Endothelial cell of umbilical vein (primary cell): ENCODE measurements around the gene RAMACL. TPM values are rescaled to one million over a fixed set of nuclear protein-coding genes. Genes with fewer than 3 reads are reported as not detected.

ENCODE experiments used
- BruUV-seq: library from RNA; stranded (reverse); fragments of 400-500 nt; replicated peaks from 2 replicates; lab custom pipeline; 2021; lab: Mats Ljungman, UMichigan
- CTCF ChIA-PET: fragments of 300-600, 350-600 bp; sonication (Branson Sonifier 250); formaldehyde crosslinking; loops from one replicate; lab custom pipeline; 2021; ENCODE audit warnings: antibody characterized with exemption, inconsistent platforms; lab: Charles Lee
- POLR2A ChIA-PET: fragments of 300-600, 350-600 bp; sonication (Branson Sonifier 250); formaldehyde crosslinking; loops from one replicate; lab custom pipeline; 2021; ENCODE audit warnings: antibody characterized with exemption, inconsistent platforms; lab: Charles Lee
- DNase-seq: peaks from one replicate; pipeline ENCODE4 v3.0.0-alpha.2; 2011; ENCODE audit warnings: low read depth, low spot score
- FAIRE-seq: peaks from 2 replicates; lab custom pipeline; 2011; peaks lifted over from hg19 to GRCh38; lab: Jason Lieb, UNC
- H2AFZ ChIP-seq: 2 replicates; pipeline ENCODE4 v1.6.0; 2012; ENCODE audit warnings: low read depth, low read length, control low read depth, inconsistent platforms
- H3K27ac ChIP-seq: 2 replicates; pipeline ENCODE4 v1.5.1; 2011; ENCODE audit warnings: low read depth, mild to moderate bottlenecking, control low read depth, low read length, moderate library complexity; ENCODE audit not compliant: insufficient read depth
- H3K27me3 ChIP-seq, 2 experiments: 2 replicates each; pipeline versions ENCODE4 v1.6.0 to v1.6.1; 2011; ENCODE audit warnings: low read length in 2 of 2, mixed read lengths in 1 of 2; ENCODE audit not compliant: control insufficient read depth in 2 of 2, insufficient read depth in 2 of 2
- H3K36me3 ChIP-seq, 2 experiments: 2 replicates in 1 of 2; 3 replicates in 1 of 2; pipeline ENCODE4 v1.5.1; 2011; ENCODE audit warnings: low read length in 2 of 2, mild to moderate bottlenecking in 1 of 2, moderate library complexity in 1 of 2; ENCODE audit not compliant: control insufficient read depth in 2 of 2, insufficient read depth in 2 of 2; ENCODE audit errors: extremely low read depth in 1 of 2
- H3K4me1 ChIP-seq: 3 replicates; pipeline ENCODE4 v1.5.1; 2011; ENCODE audit warnings: mild to moderate bottlenecking, low read length; ENCODE audit not compliant: control insufficient read depth, insufficient read depth; ENCODE audit errors: extremely low read depth
- H3K4me2 ChIP-seq: 2 replicates; pipeline ENCODE4 v1.6.1; 2011; ENCODE audit warnings: low read length, control low read depth, mixed read lengths; ENCODE audit not compliant: insufficient read depth
- H3K4me3 ChIP-seq, 3 experiments: fragments of 200-600 bp in 1 of 3; sonication (generic), shearing (Covaris generic) in 1 of 3; replicated peaks in 1 of 3; 2 replicates each; pipeline ENCODE4 v1.5.1; 2011 to 2016; ENCODE audit warnings: control low read depth in 3 of 3, low read length in 3 of 3, mild to moderate bottlenecking in 2 of 3, inconsistent platforms in 1 of 3, low read depth in 1 of 3, moderate library complexity in 1 of 3; ENCODE audit not compliant: insufficient read depth in 1 of 3
- H3K79me2 ChIP-seq: 2 replicates; pipeline ENCODE4 v1.6.0; 2012; ENCODE audit warnings: low read length, inconsistent platforms; ENCODE audit not compliant: control insufficient read depth, insufficient read depth
- H3K9ac ChIP-seq: replicated peaks from 2 replicates; pipeline ENCODE3; 2011; ENCODE audit warnings: low read length, control low read depth; ENCODE audit not compliant: insufficient read depth; ENCODE audit errors: extremely low read depth
- H3K9me1 ChIP-seq: replicated peaks from 3 replicates; pipeline ENCODE4 v1.6.0; 2011; ENCODE audit warnings: mild to moderate bottlenecking, low read length; ENCODE audit not compliant: control insufficient read depth, insufficient read depth; ENCODE audit errors: extremely low read depth
- H3K9me3 ChIP-seq: replicated peaks from 2 replicates; pipeline ENCODE4 v1.5.1; 2012; ENCODE audit warnings: low read length, inconsistent platforms; ENCODE audit not compliant: control insufficient read depth, insufficient read depth
- H4K20me1 ChIP-seq: replicated peaks from 2 replicates; pipeline ENCODE3; 2011; ENCODE audit warnings: mild to moderate bottlenecking, low read length; ENCODE audit not compliant: control insufficient read depth, insufficient read depth; ENCODE audit errors: extremely low read depth
- CTCF ChIP-seq, 2 donors: IDR thresholded peaks; 1 replicate in 1 of 2; 2 replicates in 1 of 2; pipeline ENCODE4 v1.5.1; 2011; ENCODE audit warnings: low read length in 2 of 2, mild to moderate bottlenecking in 2 of 2, moderate library complexity in 2 of 2, control low read depth in 1 of 2, inconsistent platforms in 1 of 2, low read depth in 1 of 2; ENCODE audit not compliant: insufficient read depth in 1 of 2; ENCODE audit errors: extremely low read depth in 1 of 2
- GATA2 ChIP-seq: IDR thresholded peaks from 2 replicates; pipeline ENCODE4 v1.7.0; 2011; ENCODE audit warnings: low read depth, mild to moderate bottlenecking, moderate library complexity, mixed read lengths, low read length; ENCODE audit not compliant: insufficient read length, insufficient read depth
- MAX ChIP-seq: IDR thresholded peaks from 2 replicates; pipeline ENCODE4 v1.6.1; 2011; ENCODE audit not compliant: insufficient read depth, insufficient read length
- POLR2AphosphoS5 ChIP-seq: IDR thresholded peaks from 2 replicates; pipeline ENCODE4 v1.6.1; 2012; ENCODE audit warnings: low read depth, mild to moderate bottlenecking, control low read depth, low read length, moderate library complexity; ENCODE audit not compliant: insufficient read depth
- dilution Hi-C: fragments of 300-500 bp; cut with MboI; formaldehyde crosslinking; loops from one replicate; pipeline ENCODE4 v1.15.0; 2019; ENCODE audit warnings: low sequenced_read_pairs; ENCODE audit not compliant: extremely low pct_ligation_motif_present
- intact Hi-C: fragments of 100-400 bp; cut with micrococcal nuclease; formaldehyde crosslinking; loops from one replicate; pipeline ENCODE4 v1.10.0; 2022
- polyA plus RNA-seq, 4 experiments: library from polyadenylated mRNA; depleted of rRNA in 3 of 4; stranded (reverse) in 3 of 4; unstranded in 1 of 4; fragments of >200 nt; gene quantifications; 2 replicates each; pipeline versions ENCODE4 v1.2.1 to v1.2.3, GENCODE V29; 2011 to 2012; ENCODE audit warnings: missing spikeins in 1 of 4
- total RNA-seq: library from RNA; stranded (reverse); gene quantifications from 2 replicates; pipeline ENCODE4 v1.2.3, GENCODE V29; 2021

The RAMACL gene
- total and polyA plus RNA-seq, 2 donors (not counting 3 experiments of a cell fraction or from before 2014, with no cell fraction given): 0.17 to 5.3 TPM

GRCh38 chr6:166616261-166617238 lies 30.1 kb upstream of the RAMACL start:
- intact Hi-C loops (no loop called here), dilution Hi-C loops (no loop called here)
- Histone ChIP-seq H3K9ac (no peak overlapping the region), H4K20me1 (no peaks in the 10 kb centered on the region), H2AFZ (no peak overlapping the region), H3K27me3 (no peaks in the 10 kb centered on the region), H3K79me2 (peaks cover 37% of the 10 kb centered on the region), H3K4me2 (no peak overlapping the region), H3K4me3 (no peak overlapping the region), H3K27ac (no peak overlapping the region), H3K4me1 (peaks cover 49% of the 10 kb centered on the region), H3K9me1 (no peaks in the 10 kb centered on the region), H3K9me3 (no peaks in the 10 kb centered on the region), H3K36me3 (peaks cover 0 to 10% of the 10 kb centered on the region in 2 experiments)
- BruUV-seq: no TSS peak
- DNase-seq (no peak), FAIRE-seq (no peak)
- ChIA-PET POLR2A (interaction anchor here (1.1 kb wide), 1 partner anchor 11 kb away, joined by 3 read pairs; the partner anchor contains the start of gene RPS6KA2), CTCF (no interaction called here)
- TF ChIP-seq MAX (no peak), POLR2AphosphoS5 (no peak), CTCF (IDR thresholded peaks at IDR 0.05; ENCODE audit: extremely low read depth in 1 of 2, insufficient read depth in 1 of 2, low read depth in 1 of 2, low read length in 2 of 2) (no peak), GATA2 (no peak)
